IPS-20b (cell line): ENCODE data around the gene WNT2B.
"Not testable (repeated sequence)": the region's sequence is repeated elsewhere in the genome, so short reads cannot be mapped to it uniquely, and the experiment has no call there.

ENCODE experiments used
- H3K27ac ChIP-seq: one replicate; pipeline ENCODE4 v1.5.1; 2013; ENCODE audit warnings: low read length
- H3K27me3 ChIP-seq: 2 replicates; pipeline ENCODE4 v1.6.1; 2013; ENCODE audit warnings: mild to moderate bottlenecking, low read length, inconsistent platforms; ENCODE audit not compliant: insufficient read depth
- H3K36me3 ChIP-seq: 2 replicates; pipeline ENCODE4 v1.6.1; 2013; ENCODE audit warnings: low read depth, mild to moderate bottlenecking, inconsistent platforms, low read length, moderate library complexity; ENCODE audit not compliant: insufficient read depth
- H3K4me1 ChIP-seq: 2 replicates; pipeline ENCODE4 v1.6.1; 2013; ENCODE audit warnings: mild to moderate bottlenecking, control low read depth, inconsistent platforms, low read length, moderate library complexity; ENCODE audit not compliant: insufficient read depth
- H3K4me3 ChIP-seq: 2 replicates; pipeline ENCODE4 v1.5.1; 2013; ENCODE audit warnings: mild to moderate bottlenecking, low read length, inconsistent platforms
- H3K9ac ChIP-seq: 2 replicates; pipeline ENCODE4 v1.6.1; 2013; ENCODE audit warnings: low read depth, mild to moderate bottlenecking, inconsistent platforms, low read length, moderate library complexity
- H3K9me3 ChIP-seq: 2 replicates; pipeline ENCODE4 v1.6.1; 2013; ENCODE audit warnings: mild to moderate bottlenecking, low read depth, low read length, inconsistent platforms; ENCODE audit not compliant: insufficient read depth

The WNT2B gene

GRCh38 chr1:112486063-112486462 is 22.7 kb upstream of the WNT2B start:
- not testable (repeated sequence) for H3K4me3 ChIP-seq, H3K36me3 ChIP-seq

GRCh38 chr1:112487686-112488085 is 21.1 kb upstream of the WNT2B start:
- H3K9ac ChIP-seq, H3K4me3 ChIP-seq, H3K4me1 ChIP-seq, H3K27ac ChIP-seq, H3K36me3 ChIP-seq, H3K9me3 ChIP-seq, H3K27me3 ChIP-seq: not testable (repeated sequence)

More at GRCh38 chr1:112486063-112486462, 22.7 kb upstream of the WNT2B start:
- not testable (repeated sequence) for H3K9ac ChIP-seq, H3K27ac ChIP-seq, H3K4me1 ChIP-seq, H3K9me3 ChIP-seq, H3K27me3 ChIP-seq

- H3K4me3 ChIP-seq = no peak overlapping the region
Measured at GRCh38 chr1:112488141-112488540, 20.6 kb upstream of the WNT2B start.

GRCh38 chr1:112492076-112492475 is 16.7 kb upstream of the WNT2B start:
- H3K27ac ChIP-seq = no peak overlapping the region
- no peak overlapping the region for H3K9ac ChIP-seq
- peaks cover 4% of the 10 kb centered on the region; the same call in 1 of the 2 replicates for H3K27me3 ChIP-seq
- no peaks in the 10 kb centered on the region for H3K9me3 ChIP-seq
- H3K36me3 ChIP-seq = no peaks in the 10 kb centered on the region
- H3K4me1 ChIP-seq = no peaks in the 10 kb centered on the region
- H3K4me3 ChIP-seq = no peak overlapping the region

More at GRCh38 chr1:112488141-112488540, 20.6 kb upstream of the WNT2B start:
- Histone ChIP-seq H3K27me3 (0 out of 2 replicates have a peak, but pooled peaks cover 4% of the 10 kb centered on the region), H3K27ac (no peak overlapping the region), H3K36me3 (no peaks in the 10 kb centered on the region), H3K9me3 (no peaks in the 10 kb centered on the region), H3K4me1 (no peaks in the 10 kb centered on the region), H3K9ac (no peak overlapping the region)

GRCh38 chr1:112493351-112493750 is 15.4 kb upstream of the WNT2B start:
- H3K9ac ChIP-seq = no peak overlapping the region
- peaks cover 4% of the 10 kb centered on the region; the same call in 1 of the 2 replicates for H3K27me3 ChIP-seq
- H3K9me3 ChIP-seq = no peaks in the 10 kb centered on the region
- H3K27ac ChIP-seq = no peak overlapping the region
- no peak overlapping the region for H3K4me3 ChIP-seq
- H3K36me3 ChIP-seq = no peaks in the 10 kb centered on the region
- H3K4me1 ChIP-seq = no peaks in the 10 kb centered on the region

- H3K27ac ChIP-seq = no peak overlapping the region
- H3K36me3 ChIP-seq = no peaks in the 10 kb centered on the region
- H3K9ac ChIP-seq = no peak overlapping the region
- H3K4me3 ChIP-seq = no peak overlapping the region
- H3K4me1 ChIP-seq = no peaks in the 10 kb centered on the region
- H3K27me3 ChIP-seq = peaks cover 29% of the 10 kb centered on the region
- no peaks in the 10 kb centered on the region for H3K9me3 ChIP-seq
Measured at GRCh38 chr1:112496290-112496689, 12.5 kb upstream of the WNT2B start.

- H3K4me1 ChIP-seq = no peaks in the 10 kb centered on the region; the same call in 1 of the 2 replicates
- peaks cover 82% of the 10 kb centered on the region for H3K27me3 ChIP-seq
- peak overlapping the region; percentile 58; the same call in 1 of the 2 replicates for H3K9ac ChIP-seq
- H3K27ac ChIP-seq = no peak overlapping the region
- H3K4me3 ChIP-seq = peak overlapping the region; percentile 64
- H3K36me3 ChIP-seq = no peaks in the 10 kb centered on the region
- H3K9me3 ChIP-seq = no peaks in the 10 kb centered on the region
Measured at GRCh38 chr1:112501810-112502641, 6.7 kb upstream of the WNT2B start.

- H3K9me3 ChIP-seq = no peaks in the 10 kb centered on the region
- H3K36me3 ChIP-seq = no peaks in the 10 kb centered on the region
- no peaks in the 10 kb centered on the region; the same call in 1 of the 2 replicates for H3K4me1 ChIP-seq
- no peak overlapping the region for H3K9ac ChIP-seq
- peak overlapping the region; percentile 64; the same call in 1 of the 2 replicates for H3K4me3 ChIP-seq
- H3K27ac ChIP-seq = no peak overlapping the region
- H3K27me3 ChIP-seq = peaks cover 90% of the 10 kb centered on the region
Measured at GRCh38 chr1:112502826-112503225, 5.9 kb upstream of the WNT2B start.

GRCh38 chr1:112504001-112504660 is 4.6 kb upstream of the WNT2B start:
- H3K27me3 ChIP-seq = peaks cover 98% of the 10 kb centered on the region
- no peaks in the 10 kb centered on the region for H3K36me3 ChIP-seq
- no peak overlapping the region for H3K27ac ChIP-seq
- no peaks in the 10 kb centered on the region for H3K9me3 ChIP-seq
- no peak overlapping the region for H3K9ac ChIP-seq
- no peak overlapping the region for H3K4me3 ChIP-seq
- no peaks in the 10 kb centered on the region; the same call in 1 of the 2 replicates for H3K4me1 ChIP-seq

GRCh38 chr1:112504661-112505399 is 3.9 kb upstream of the WNT2B start:
- Histone ChIP-seq H3K9ac (no peak overlapping the region), H3K9me3 (no peaks in the 10 kb centered on the region), H3K4me3 (no peak overlapping the region), H3K4me1 (peaks cover 2% of the 10 kb centered on the region; the same call in 1 of the 2 replicates), H3K27ac (no peak overlapping the region), H3K36me3 (no peaks in the 10 kb centered on the region), H3K27me3 (peaks cover 98% of the 10 kb centered on the region)

- no peaks in the 10 kb centered on the region for H3K36me3 ChIP-seq
- H3K4me1 ChIP-seq = peaks cover 6% of the 10 kb centered on the region; the same call in 1 of the 2 replicates
- H3K9me3 ChIP-seq = no peaks in the 10 kb centered on the region
- H3K9ac ChIP-seq = no peak overlapping the region
- no peak overlapping the region for H3K27ac ChIP-seq
- peaks cover 100% of the 10 kb centered on the region for H3K27me3 ChIP-seq
- H3K4me3 ChIP-seq = no peak overlapping the region
Measured at GRCh38 chr1:112505400-112505785, 3.4 kb upstream of the WNT2B start.
